GOT3 (cell line): Measurements from ENCODE around the gene BCL10.

Source experiments
- DNase-seq: peaks from one replicate; lab custom pipeline; 2025; ENCODE audit warnings: mixed read lengths; lab: John Stamatoyannopoulos, UW

BCL10 gene

GRCh38 chr1:85220756-85221201 is 55.7 kb downstream of the BCL10 start:
- DNase-seq, result no peak

- DNase-seq, result no peak
Measured at GRCh38 chr1:85219853-85220610, 56.4 kb downstream of the BCL10 start.

- DNase-seq, result no peak
Measured at GRCh38 chr1:85216697-85217096, 59.7 kb downstream of the BCL10 start.
